ENCODE measurements around the gene TTC23.
"Not testable (repeated sequence)": the region's sequence is repeated elsewhere in the genome, so short reads cannot be mapped to it uniquely, and the experiment has no call there.

TTC23 gene

DNA sequence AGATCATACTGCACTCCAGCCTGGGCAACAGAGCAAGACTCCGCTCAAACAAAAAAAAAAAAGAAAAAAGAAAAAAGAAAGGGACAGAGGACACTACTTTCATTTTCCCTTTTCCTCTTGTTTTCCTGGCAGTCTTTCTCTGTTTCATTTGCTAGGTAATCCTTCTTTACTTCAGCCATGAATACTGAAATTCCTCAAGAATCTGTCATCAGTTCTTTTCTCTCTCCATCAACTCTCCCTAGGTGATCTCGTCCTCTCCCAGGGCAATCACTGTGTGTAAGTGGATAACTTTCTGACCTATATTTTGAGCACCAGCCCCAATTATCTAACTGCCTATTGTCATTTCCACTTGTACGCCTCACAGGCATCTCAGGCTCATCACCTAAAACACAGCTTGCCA, 51.5 kb downstream of the TTC23 start:
- H3K4me1 ChIP-seq (ENCODE audit: control insufficient read depth, insufficient read depth, low read length) = no peaks in the 10 kb centered on the region
- no peaks in the 10 kb centered on the region for H3K9me3 ChIP-seq (ENCODE audit: control insufficient read depth in 2 of 2, low read length in 2 of 2)
- no peak overlapping the region for H3K27ac ChIP-seq (ENCODE audit: low read length)
- H3K36me3 ChIP-seq (ENCODE audit: control insufficient read depth in 2 of 2, insufficient read depth in 2 of 2, low read length in 2 of 2) = peaks cover 5 to 12% of the 10 kb centered on the region in 2 donors
- H3K4me3 ChIP-seq (ENCODE audit: low read length in 2 of 2) = no peak overlapping the region
- H3K9ac ChIP-seq (ENCODE audit: low read length in 2 of 2) = no peak overlapping the region
- no peaks in the 10 kb centered on the region for H3K27me3 ChIP-seq (ENCODE audit: control insufficient read depth in 1 of 2, insufficient read depth in 2 of 2, low read length in 2 of 2)

DNA sequence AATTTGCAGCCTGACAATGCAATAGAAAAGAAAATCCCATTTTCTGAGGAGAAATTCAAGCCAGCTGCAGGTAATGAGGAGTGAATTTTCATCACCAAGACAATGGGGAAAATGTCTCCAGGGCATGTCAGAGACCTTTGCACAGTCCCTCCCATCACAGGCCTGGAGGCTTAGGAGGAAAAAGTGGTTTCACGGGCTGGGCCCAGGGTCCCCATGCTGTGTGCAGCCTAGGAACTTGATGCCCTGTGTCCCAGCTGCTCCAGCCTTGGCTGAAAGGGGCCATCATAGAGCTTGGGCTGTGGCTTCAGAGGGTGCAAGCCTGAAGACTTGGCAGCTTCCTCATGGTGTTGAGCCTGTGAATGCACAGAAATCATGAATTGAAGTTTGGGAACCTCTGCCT, 57.2 kb downstream of the TTC23 start:
- not testable (repeated sequence) for H3K36me3 ChIP-seq (ENCODE audit: control insufficient read depth in 2 of 2, insufficient read depth in 2 of 2, low read length in 2 of 2); H3K4me3 ChIP-seq (ENCODE audit: low read length in 2 of 2); H3K4me1 ChIP-seq (ENCODE audit: control insufficient read depth, insufficient read depth, low read length); H3K27ac ChIP-seq (ENCODE audit: low read length); H3K27me3 ChIP-seq (ENCODE audit: control insufficient read depth in 1 of 2, insufficient read depth in 2 of 2, low read length in 2 of 2); H3K9ac ChIP-seq (ENCODE audit: low read length in 2 of 2); H3K9me3 ChIP-seq (ENCODE audit: control insufficient read depth in 2 of 2, low read length in 2 of 2)

DNA sequence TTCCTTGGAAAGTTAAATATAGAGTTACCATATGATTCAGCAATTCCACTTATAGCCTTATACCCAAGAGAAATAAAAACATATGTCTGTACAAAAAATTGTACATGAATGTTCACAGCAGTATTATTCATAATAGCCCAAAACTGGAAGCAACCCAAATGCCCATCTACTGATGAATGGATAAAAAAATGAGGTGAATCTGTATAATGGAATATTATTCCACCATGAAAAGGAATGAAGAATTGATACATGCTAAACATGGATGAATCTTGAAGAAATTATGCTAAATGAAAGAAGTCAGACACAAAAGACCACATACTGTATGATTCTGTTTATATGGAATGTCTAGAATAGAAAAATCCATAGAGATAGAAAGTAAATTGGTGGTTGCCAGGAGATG, 61.4 kb downstream of the TTC23 start:
- peaks cover 2 to 5% of the 10 kb centered on the region in 2 donors for H3K36me3 ChIP-seq (ENCODE audit: control insufficient read depth in 2 of 2, insufficient read depth in 2 of 2, low read length in 2 of 2)
- no peak overlapping the region for H3K4me3 ChIP-seq (ENCODE audit: low read length in 2 of 2)
- H3K9me3 ChIP-seq (ENCODE audit: control insufficient read depth in 2 of 2, low read length in 2 of 2) = no peaks in the 10 kb centered on the region
- no peaks in the 10 kb centered on the region for H3K27me3 ChIP-seq (ENCODE audit: control insufficient read depth in 1 of 2, insufficient read depth in 2 of 2, low read length in 2 of 2)
- no peak overlapping the region for H3K27ac ChIP-seq (ENCODE audit: low read length)
- H3K9ac ChIP-seq (ENCODE audit: low read length in 2 of 2) = no peak overlapping the region
- H3K4me1 ChIP-seq (ENCODE audit: control insufficient read depth, insufficient read depth, low read length) = no peaks in the 10 kb centered on the region

DNA sequence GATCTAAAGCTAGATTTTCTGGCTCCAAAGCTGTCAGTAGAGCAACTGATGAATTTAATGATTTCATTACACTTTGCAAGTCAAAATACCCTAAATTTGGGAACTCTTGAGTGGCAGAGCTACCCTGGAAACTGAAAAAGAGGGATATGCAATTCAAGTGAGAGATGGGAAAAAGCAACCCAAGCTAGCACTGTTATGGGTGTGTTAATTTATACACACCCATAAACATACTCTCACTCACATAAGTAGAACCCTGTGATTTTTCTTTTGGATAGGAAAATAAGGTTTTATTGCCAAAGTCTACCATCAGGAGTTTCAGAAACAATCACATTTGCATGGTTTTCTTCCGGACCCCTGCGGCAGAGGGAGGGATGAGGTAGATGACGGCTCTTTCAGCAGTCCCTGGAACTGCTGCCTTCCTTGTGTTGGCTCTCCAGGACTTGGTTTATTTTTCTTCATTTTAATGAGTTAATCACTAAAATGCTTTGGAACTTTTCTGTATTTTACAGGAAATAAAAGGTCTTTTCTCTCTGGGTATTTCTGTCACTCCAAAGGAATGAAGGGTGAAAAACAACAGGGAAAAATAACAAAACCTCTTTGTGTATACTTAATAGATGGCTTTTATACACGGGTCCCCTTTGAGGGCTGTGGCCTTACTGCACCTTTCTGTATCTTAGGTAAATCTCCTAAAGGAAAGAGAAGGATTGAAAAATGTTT, 63.8 kb downstream of the TTC23 start:
- Histone ChIP-seq H3K27ac (ENCODE audit: low read length) (no peak overlapping the region), H3K36me3 (ENCODE audit: control insufficient read depth in 2 of 2, insufficient read depth in 2 of 2, low read length in 2 of 2) (no peaks in the 10 kb centered on the region), H3K4me1 (ENCODE audit: control insufficient read depth, insufficient read depth, low read length) (peaks cover 17% of the 10 kb centered on the region), H3K9me3 (ENCODE audit: control insufficient read depth in 2 of 2, low read length in 2 of 2) (no peaks in the 10 kb centered on the region), H3K27me3 (ENCODE audit: control insufficient read depth in 1 of 2, insufficient read depth in 2 of 2, low read length in 2 of 2) (no peaks in the 10 kb centered on the region), H3K9ac (ENCODE audit: low read length in 2 of 2) (no peak overlapping the region), H3K4me3 (ENCODE audit: low read length in 2 of 2) (no peak overlapping the region)

DNA sequence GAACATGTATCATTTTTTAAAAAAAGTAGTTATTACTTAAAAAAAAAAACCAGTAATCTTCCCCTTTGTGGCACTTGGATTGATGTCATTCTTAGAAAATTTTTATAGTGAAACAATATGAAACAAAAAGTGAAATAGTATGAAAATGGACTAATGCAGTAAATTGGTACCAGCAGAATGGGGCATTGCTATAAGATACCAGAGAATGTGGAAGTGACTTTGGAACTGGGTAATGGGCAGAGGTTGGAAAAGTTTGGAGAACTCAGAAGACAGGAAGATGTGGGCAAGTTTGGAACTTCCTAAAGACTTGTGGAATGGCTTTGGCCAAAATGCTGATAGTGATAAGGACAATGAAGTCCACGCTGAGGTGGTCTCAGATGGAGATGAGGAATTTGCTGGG, 66.6 kb downstream of the TTC23 start:
- Histone ChIP-seq H3K4me1 (ENCODE audit: control insufficient read depth, insufficient read depth, low read length) (peaks cover 33% of the 10 kb centered on the region), H3K27me3 (ENCODE audit: control insufficient read depth in 1 of 2, insufficient read depth in 2 of 2, low read length in 2 of 2) (no peaks in the 10 kb centered on the region), H3K9me3 (ENCODE audit: control insufficient read depth in 2 of 2, low read length in 2 of 2) (no peaks in the 10 kb centered on the region), H3K27ac (ENCODE audit: low read length) (no peak overlapping the region), H3K4me3 (ENCODE audit: low read length in 2 of 2) (no peak overlapping the region), H3K9ac (ENCODE audit: low read length in 2 of 2) (no peak overlapping the region), H3K36me3 (ENCODE audit: control insufficient read depth in 2 of 2, insufficient read depth in 2 of 2, low read length in 2 of 2) (peaks cover 0 to 3% of the 10 kb centered on the region in 2 donors)

DNA sequence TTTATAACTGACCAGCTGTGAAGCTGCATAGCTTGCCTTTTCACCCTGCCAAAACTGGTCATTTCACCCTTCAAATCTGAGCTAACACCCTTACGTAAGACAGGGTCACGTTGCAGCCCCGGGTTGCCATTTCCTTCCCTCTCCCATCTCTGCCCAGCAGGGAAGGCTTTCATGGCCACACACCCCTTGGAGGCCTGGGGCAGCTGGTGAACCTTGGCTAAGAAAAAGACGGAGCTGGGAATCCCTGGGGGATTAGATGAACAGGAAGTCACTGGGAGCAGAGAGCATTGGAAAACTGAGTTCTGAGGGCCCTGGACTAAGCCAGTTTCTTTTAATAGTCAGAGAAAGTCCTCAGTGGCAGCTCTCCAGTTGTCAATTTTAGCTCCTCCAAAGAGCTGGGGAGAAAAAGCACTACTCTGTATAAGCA, 67.8 kb downstream of the TTC23 start:
- Histone ChIP-seq H3K9me3 (ENCODE audit: control insufficient read depth in 2 of 2, low read length in 2 of 2) (no peaks in the 10 kb centered on the region), H3K36me3 (ENCODE audit: control insufficient read depth in 2 of 2, insufficient read depth in 2 of 2, low read length in 2 of 2) (peaks cover 0 to 3% of the 10 kb centered on the region in 2 donors), H3K4me1 (ENCODE audit: control insufficient read depth, insufficient read depth, low read length) (peaks cover 44% of the 10 kb centered on the region), H3K9ac (ENCODE audit: low read length in 2 of 2) (no peak overlapping the region), H3K4me3 (ENCODE audit: low read length in 2 of 2) (peak overlapping the region in 1 of 2 donors; percentile 31), H3K27ac (ENCODE audit: low read length) (peak overlapping the region; percentile 77), H3K27me3 (ENCODE audit: control insufficient read depth in 1 of 2, insufficient read depth in 2 of 2, low read length in 2 of 2) (no peaks in the 10 kb centered on the region)

DNA sequence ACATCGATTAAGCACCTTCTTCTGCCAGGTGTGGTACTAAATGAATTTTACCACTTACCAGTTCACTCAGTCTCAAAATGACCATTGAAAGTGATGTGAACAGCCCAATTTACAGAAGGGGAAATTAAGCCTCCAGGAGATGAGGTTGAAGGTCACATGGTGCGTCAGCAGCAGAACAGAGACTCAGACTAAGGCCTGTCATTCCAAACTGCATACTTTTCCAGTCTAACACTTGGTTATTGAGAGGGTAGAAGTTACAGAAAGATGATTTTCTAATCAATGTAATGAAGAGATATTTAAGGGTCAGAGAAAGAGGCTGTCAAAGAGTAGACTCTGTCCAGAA, 68.4 kb downstream of the TTC23 start:
- no peaks in the 10 kb centered on the region for H3K9me3 ChIP-seq (ENCODE audit: control insufficient read depth in 2 of 2, low read length in 2 of 2)
- H3K9ac ChIP-seq (ENCODE audit: low read length in 2 of 2) = peak overlapping the region; percentile 5 to 31
- H3K36me3 ChIP-seq (ENCODE audit: control insufficient read depth in 2 of 2, insufficient read depth in 2 of 2, low read length in 2 of 2) = peaks cover 0 to 3% of the 10 kb centered on the region in 2 donors
- no peaks in the 10 kb centered on the region for H3K27me3 ChIP-seq (ENCODE audit: control insufficient read depth in 1 of 2, insufficient read depth in 2 of 2, low read length in 2 of 2)
- H3K4me1 ChIP-seq (ENCODE audit: control insufficient read depth, insufficient read depth, low read length) = peaks cover 50% of the 10 kb centered on the region
- H3K4me3 ChIP-seq (ENCODE audit: low read length in 2 of 2) = peak overlapping the region in 1 of 2 donors; percentile 31
- peak overlapping the region; percentile 77 for H3K27ac ChIP-seq (ENCODE audit: low read length)

DNA sequence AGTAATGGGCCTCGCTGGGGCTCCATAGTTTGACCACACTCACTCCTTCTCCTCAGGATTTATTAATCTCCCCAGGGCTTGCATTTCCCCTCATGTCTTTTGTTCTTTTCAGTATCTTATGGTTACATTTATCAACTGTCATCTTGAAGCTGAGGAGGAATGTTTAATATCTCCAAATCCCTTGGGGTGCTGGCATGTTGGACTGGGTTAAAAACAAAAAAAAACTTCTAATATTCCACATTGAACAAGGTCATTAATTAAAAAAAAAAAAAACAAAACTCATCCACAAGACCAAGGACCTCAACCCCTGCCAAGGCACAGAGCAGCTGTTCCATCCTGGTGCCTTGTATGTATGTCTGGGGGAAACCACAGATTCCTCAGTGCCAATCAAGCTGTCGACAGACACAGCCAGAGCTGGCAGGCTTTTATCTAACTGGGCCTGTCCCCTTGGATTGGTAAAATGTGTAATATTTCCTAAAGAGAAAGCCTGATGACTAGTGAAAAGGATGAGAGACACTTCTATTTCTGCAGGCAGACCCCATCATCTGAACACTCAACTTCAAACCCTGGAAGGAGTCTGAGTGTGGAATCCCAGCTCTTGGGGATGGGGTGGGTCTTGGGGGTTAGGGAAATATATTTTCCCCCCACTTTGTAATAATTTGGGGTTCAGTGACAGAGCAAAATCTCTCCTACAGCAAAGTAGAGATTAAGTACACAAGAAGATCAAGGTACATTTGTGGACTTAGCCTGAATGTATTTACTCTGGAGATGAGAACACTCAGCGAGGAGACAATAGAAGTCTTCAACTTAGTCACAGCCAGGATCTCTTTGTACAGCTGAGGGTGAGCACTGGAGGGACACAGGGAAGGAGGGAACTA, 69.1 kb downstream of the TTC23 start:
- Histone ChIP-seq H3K4me1 (ENCODE audit: control insufficient read depth, insufficient read depth, low read length) (peaks cover 55% of the 10 kb centered on the region), H3K36me3 (ENCODE audit: control insufficient read depth in 2 of 2, insufficient read depth in 2 of 2, low read length in 2 of 2) (peaks cover 0 to 3% of the 10 kb centered on the region in 2 donors), H3K4me3 (ENCODE audit: low read length in 2 of 2) (no peak overlapping the region), H3K27ac (ENCODE audit: low read length) (peak overlapping the region; percentile 77), H3K9me3 (ENCODE audit: control insufficient read depth in 2 of 2, low read length in 2 of 2) (no peaks in the 10 kb centered on the region), H3K9ac (ENCODE audit: low read length in 2 of 2) (peak overlapping the region in 1 of 2 donors; percentile 5), H3K27me3 (ENCODE audit: control insufficient read depth in 1 of 2, insufficient read depth in 2 of 2, low read length in 2 of 2) (no peaks in the 10 kb centered on the region)

DNA sequence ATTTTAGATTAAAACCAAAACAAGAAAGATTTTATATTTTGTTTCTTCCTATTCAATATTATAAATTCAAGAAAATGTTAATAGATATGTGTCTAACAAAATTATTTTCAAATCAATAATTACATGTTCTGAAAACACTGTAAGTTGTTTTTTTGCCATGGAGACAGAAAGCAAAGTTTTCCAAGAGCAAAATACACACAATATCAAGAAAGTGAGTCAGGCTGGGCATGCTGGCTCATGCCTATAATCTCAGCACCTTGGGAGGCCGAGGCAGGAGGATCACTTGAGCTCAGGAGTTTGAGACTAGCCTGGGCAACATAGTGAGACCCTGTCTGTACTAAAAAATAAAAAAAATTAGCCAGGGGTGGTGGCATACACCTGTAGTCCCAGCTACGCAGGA, 71.7 kb downstream of the TTC23 start:
- peaks cover 79% of the 10 kb centered on the region for H3K4me1 ChIP-seq (ENCODE audit: control insufficient read depth, insufficient read depth, low read length)
- H3K9me3 ChIP-seq (ENCODE audit: control insufficient read depth in 2 of 2, low read length in 2 of 2) = no peaks in the 10 kb centered on the region
- H3K27me3 ChIP-seq (ENCODE audit: control insufficient read depth in 1 of 2, insufficient read depth in 2 of 2, low read length in 2 of 2) = no peaks in the 10 kb centered on the region
- H3K9ac ChIP-seq (ENCODE audit: low read length in 2 of 2) = no peak overlapping the region
- H3K4me3 ChIP-seq (ENCODE audit: low read length in 2 of 2) = no peak overlapping the region
- peaks cover 0 to 3% of the 10 kb centered on the region in 2 donors for H3K36me3 ChIP-seq (ENCODE audit: control insufficient read depth in 2 of 2, insufficient read depth in 2 of 2, low read length in 2 of 2)
- peak overlapping the region; percentile 100 for H3K27ac ChIP-seq (ENCODE audit: low read length)

DNA sequence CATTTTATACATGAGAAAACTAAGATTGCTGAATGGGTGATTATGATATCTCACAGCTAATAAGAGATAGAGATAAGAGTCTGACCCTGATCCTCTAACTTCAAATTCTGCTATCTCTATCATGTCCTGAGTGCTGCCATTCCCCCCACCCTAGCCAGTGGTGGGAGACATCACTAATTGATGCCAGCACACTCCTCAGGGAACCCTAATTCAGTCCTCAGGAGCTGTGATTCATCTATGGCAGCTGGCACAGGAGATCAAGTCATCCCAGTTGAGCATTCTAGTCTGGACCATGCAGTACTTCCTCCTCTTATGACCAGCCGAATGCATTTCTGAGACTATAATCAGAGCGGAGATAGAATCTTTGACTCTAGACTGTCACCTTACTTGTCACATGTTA, 72.6 kb downstream of the TTC23 start:
- Histone ChIP-seq H3K27me3 (ENCODE audit: control insufficient read depth in 1 of 2, insufficient read depth in 2 of 2, low read length in 2 of 2) (no peaks in the 10 kb centered on the region), H3K4me1 (ENCODE audit: control insufficient read depth, insufficient read depth, low read length) (peaks cover 80% of the 10 kb centered on the region), H3K9ac (ENCODE audit: low read length in 2 of 2) (peak overlapping the region in 1 of 2 donors; percentile 31), H3K9me3 (ENCODE audit: control insufficient read depth in 2 of 2, low read length in 2 of 2) (no peaks in the 10 kb centered on the region), H3K36me3 (ENCODE audit: control insufficient read depth in 2 of 2, insufficient read depth in 2 of 2, low read length in 2 of 2) (peaks cover 0 to 3% of the 10 kb centered on the region in 2 donors), H3K27ac (ENCODE audit: low read length) (peak overlapping the region; percentile 100), H3K4me3 (ENCODE audit: low read length in 2 of 2) (no peak overlapping the region)

Measured in stomach smooth muscle (tissue), 2 donors.